Osteocyte (in vitro differentiated cells): ENCODE results near the gene CRACR2A. TPM values are rescaled to one million over a fixed set of nuclear protein-coding genes. Genes with fewer than 3 reads are reported as not detected.

Source experiments
- DNase-seq: peaks from one replicate; pipeline ENCODE4 v3.0.0; 2021; ENCODE audit warnings: mixed read lengths; ENCODE audit not compliant: unreplicated experiment; ENCODE audit errors: extremely low spot score
- H3K27ac Mint-ChIP-seq: one replicate; pipeline ENCODE4 v1.8.0; 2021; ENCODE audit warnings: mild to moderate bottlenecking, mixed read lengths; ENCODE audit not compliant: unreplicated experiment
- H3K27me3 Mint-ChIP-seq: one replicate; pipeline ENCODE4 v1.8.0; 2021; ENCODE audit warnings: mixed read lengths; ENCODE audit not compliant: unreplicated experiment
- H3K36me3 Mint-ChIP-seq: one replicate; pipeline ENCODE4 v1.8.0; 2021; ENCODE audit warnings: mixed read lengths; ENCODE audit not compliant: unreplicated experiment
- H3K4me1 Mint-ChIP-seq: one replicate; pipeline ENCODE4 v1.8.0; 2021; ENCODE audit warnings: mixed read lengths; ENCODE audit not compliant: unreplicated experiment
- H3K4me3 Mint-ChIP-seq: one replicate; pipeline ENCODE4 v1.8.0; 2021; ENCODE audit warnings: mild to moderate bottlenecking, moderate library complexity, mixed read lengths; ENCODE audit not compliant: unreplicated experiment
- H3K9me3 Mint-ChIP-seq: one replicate; pipeline ENCODE4 v1.8.0; 2021; ENCODE audit warnings: mixed read lengths; ENCODE audit not compliant: unreplicated experiment
- CTCF ChIP-seq: fragments of 200-600 bp; sonication (generic); IDR thresholded peaks from 2 replicates; pipeline ENCODE4 v1.5.0; 2021; ENCODE audit warnings: antibody characterized with exemption, mild to moderate bottlenecking, moderate library complexity
- total RNA-seq: library from RNA; stranded (reverse); gene quantifications from 2 replicates; pipeline ENCODE4 v1.2.1, GENCODE V29; 2021

The CRACR2A gene
- total RNA-seq, 1 donor from 2014 or later = 0.13 TPM

GRCh38 chr12:3727877-3728632, 24.9 kb downstream of the CRACR2A start:
- TF ChIP-seq CTCF = no peak
- no peak overlapping the region for H3K4me3 Mint-ChIP-seq
- H3K27ac Mint-ChIP-seq = no peak overlapping the region
- H3K9me3 Mint-ChIP-seq = no peaks in the 10 kb centered on the region
- no peaks in the 10 kb centered on the region for H3K4me1 Mint-ChIP-seq
- H3K36me3 Mint-ChIP-seq = no peaks in the 10 kb centered on the region
- peaks cover 8% of the 10 kb centered on the region for H3K27me3 Mint-ChIP-seq
- no peak for DNase-seq

GRCh38 chr12:3727354-3727753, 25.6 kb downstream of the CRACR2A start:
- Mint-ChIP-seq H3K27me3 (peaks cover 8% of the 10 kb centered on the region), H3K36me3 (no peaks in the 10 kb centered on the region), H3K4me1 (no peaks in the 10 kb centered on the region), H3K9me3 (no peaks in the 10 kb centered on the region), H3K27ac (no peak overlapping the region), H3K4me3 (no peak overlapping the region)
- DNase-seq = no peak
- TF ChIP-seq CTCF = no peak

- DNase-seq = no peak
- H3K4me3 Mint-ChIP-seq = no peak overlapping the region
- TF ChIP-seq CTCF = no peak
- H3K36me3 Mint-ChIP-seq = no peaks in the 10 kb centered on the region
- no peak overlapping the region for H3K27ac Mint-ChIP-seq
- no peaks in the 10 kb centered on the region for H3K9me3 Mint-ChIP-seq
- no peaks in the 10 kb centered on the region for H3K4me1 Mint-ChIP-seq
- peaks cover 8% of the 10 kb centered on the region for H3K27me3 Mint-ChIP-seq
Measured at GRCh38 chr12:3726456-3726855, 26.5 kb downstream of the CRACR2A start.

GRCh38 chr12:3725388-3726115, 27.4 kb downstream of the CRACR2A start:
- Mint-ChIP-seq H3K4me3 (no peak overlapping the region), H3K27ac (no peak overlapping the region), H3K27me3 (peaks cover 8% of the 10 kb centered on the region), H3K9me3 (no peaks in the 10 kb centered on the region), H3K36me3 (no peaks in the 10 kb centered on the region), H3K4me1 (no peaks in the 10 kb centered on the region)
- peak; percentile 21 for DNase-seq
- TF ChIP-seq CTCF = no peak
